Tibial artery (tissue), 4 donors: ENCODE results near the gene DDX1.
"Not testable (repeated sequence)": the region's sequence is repeated elsewhere in the genome, so short reads cannot be mapped to it uniquely, and the experiment has no call there.

Source experiments
- DNase-seq, 2 donors: peaks; one replicate each; pipeline ENCODE4 v3.0.0-alpha.2; 2019
- H3K27ac ChIP-seq, 2 donors: fragments of 200-600 bp; sonication (generic) in 1 of 2; 1 replicate in 1 of 2; 2 replicates in 1 of 2; pipeline ENCODE4 v1.5.1; 2018 to 2019; ENCODE audit warnings: mild to moderate bottlenecking in 1 of 2
- H3K27me3 ChIP-seq, 2 donors: fragments of 200-600 bp; sonication (generic) in 1 of 2; one replicate each; pipeline versions ENCODE4 v1.5.1 to v1.6.0; 2016 to 2019
- H3K36me3 ChIP-seq, 3 donors: fragments of 200-600 bp; sonication (generic) in 2 of 3; one replicate each; pipeline ENCODE4 v1.5.1; 2016 to 2019; ENCODE audit warnings: mild to moderate bottlenecking in 2 of 3
- H3K4me1 ChIP-seq, 4 donors: fragments of 200-600 bp; sonication (generic) in 2 of 4; 1 replicate in 3 of 4; 2 replicates in 1 of 4; pipeline ENCODE4 v1.5.1; 2016 to 2019
- H3K4me3 ChIP-seq, 2 donors: fragments of 200-600 bp; sonication (generic) in 1 of 2; 1 replicate in 1 of 2; 2 replicates in 1 of 2; pipeline ENCODE4 v1.5.1; 2018 to 2019; ENCODE audit warnings: mild to moderate bottlenecking in 2 of 2
- H3K9me3 ChIP-seq, 3 donors: fragments of 200-600 bp; sonication (generic) in 1 of 3; one replicate each; pipeline ENCODE4 v1.5.1; 2016 to 2019
- CTCF ChIP-seq, 2 experiments: fragments of 200-600 bp in 1 of 2; fragments of 450-650 bp in 1 of 2; IDR thresholded peaks; one replicate each; pipeline ENCODE4 v1.5.1; 2017 to 2019; ENCODE audit warnings: antibody characterized with exemption in 2 of 2, mild to moderate bottlenecking in 1 of 2, moderate library complexity in 1 of 2
- intact Hi-C: fragments of 100-400 bp; cut with DNase I; formaldehyde crosslinking; loops from one replicate; pipeline ENCODE4 v1.15.0; 2023; ENCODE audit warnings: low total_unique reads

The DDX1 gene

GRCh38 chr2:15608392-15608761 is 16.7 kb downstream of the DDX1 start:
- Histone ChIP-seq H3K27me3 (no peaks in the 10 kb centered on the region), H3K4me3 (no peak overlapping the region), H3K4me1 (no peaks in the 10 kb centered on the region), H3K27ac (no peak overlapping the region), H3K9me3 (no peaks in the 10 kb centered on the region), H3K36me3 (peaks cover 67 to 80% (median 70%) of the 10 kb centered on the region in 3 donors)
- DNase-seq, result no peak
- TF ChIP-seq CTCF (IDR thresholded peaks at IDR 0.05), result no peak
- intact Hi-C loops, result no loop called here

- Histone ChIP-seq H3K4me1 (no peaks in the 10 kb centered on the region), H3K4me3 (no peak overlapping the region), H3K36me3 (peaks cover 56 to 80% (median 59%) of the 10 kb centered on the region in 3 donors), H3K27me3 (no peaks in the 10 kb centered on the region), H3K27ac (no peak overlapping the region), H3K9me3 (no peaks in the 10 kb centered on the region)
- TF ChIP-seq CTCF (IDR thresholded peaks at IDR 0.05), result no peak
- intact Hi-C loops, result no loop called here
- DNase-seq, result no peak
Measured at GRCh38 chr2:15609341-15610042, 17.8 kb downstream of the DDX1 start.

- H3K4me3 ChIP-seq, result no peak overlapping the region
- H3K27me3 ChIP-seq, result no peaks in the 10 kb centered on the region
- no peak for DNase-seq
- no peaks in the 10 kb centered on the region for H3K4me1 ChIP-seq
- peaks cover 49 to 80% (median 53%) of the 10 kb centered on the region in 3 donors for H3K36me3 ChIP-seq
- no peak overlapping the region for H3K27ac ChIP-seq
- intact Hi-C loops, result no loop called here
- H3K9me3 ChIP-seq, result no peaks in the 10 kb centered on the region
- no peak for TF ChIP-seq CTCF (IDR thresholded peaks at IDR 0.05)
Measured at GRCh38 chr2:15610430-15610952, 18.8 kb downstream of the DDX1 start.

GRCh38 chr2:15612101-15612500 is 20.4 kb downstream of the DDX1 start:
- peaks cover 44 to 77% (median 44%) of the 10 kb centered on the region in 3 donors for H3K36me3 ChIP-seq
- H3K9me3 ChIP-seq, H3K27me3 ChIP-seq, H3K4me1 ChIP-seq, H3K27ac ChIP-seq, H3K4me3 ChIP-seq, intact Hi-C loops, DNase-seq: not testable (repeated sequence)

GRCh38 chr2:15613736-15614429 is 22.2 kb downstream of the DDX1 start:
- H3K4me3 ChIP-seq, result no peak overlapping the region
- intact Hi-C loops, result no loop called here
- no peaks in the 10 kb centered on the region for H3K27me3 ChIP-seq
- TF ChIP-seq CTCF (IDR thresholded peaks at IDR 0.05), result no peak
- no peak overlapping the region for H3K27ac ChIP-seq
- H3K9me3 ChIP-seq, result no peaks in the 10 kb centered on the region
- H3K36me3 ChIP-seq, result peaks cover 35 to 70% (median 42%) of the 10 kb centered on the region in 3 donors
- H3K4me1 ChIP-seq, result no peaks in the 10 kb centered on the region
- DNase-seq, result no peak
